GM12873 (cell line): ENCODE measurements around the gene RASAL1.

ENCODE experiments used
- TF ChIP-seq, protein P1 (sequence below): IDR thresholded peaks from 2 replicates; pipeline ENCODE4 v1.5.1; 2012; ENCODE audit warnings: low read depth, mild to moderate bottlenecking, moderate library complexity, low read length, control low read depth; ENCODE audit not compliant: insufficient read depth; ENCODE audit errors: missing control alignments

The RASAL1 gene

DNA sequence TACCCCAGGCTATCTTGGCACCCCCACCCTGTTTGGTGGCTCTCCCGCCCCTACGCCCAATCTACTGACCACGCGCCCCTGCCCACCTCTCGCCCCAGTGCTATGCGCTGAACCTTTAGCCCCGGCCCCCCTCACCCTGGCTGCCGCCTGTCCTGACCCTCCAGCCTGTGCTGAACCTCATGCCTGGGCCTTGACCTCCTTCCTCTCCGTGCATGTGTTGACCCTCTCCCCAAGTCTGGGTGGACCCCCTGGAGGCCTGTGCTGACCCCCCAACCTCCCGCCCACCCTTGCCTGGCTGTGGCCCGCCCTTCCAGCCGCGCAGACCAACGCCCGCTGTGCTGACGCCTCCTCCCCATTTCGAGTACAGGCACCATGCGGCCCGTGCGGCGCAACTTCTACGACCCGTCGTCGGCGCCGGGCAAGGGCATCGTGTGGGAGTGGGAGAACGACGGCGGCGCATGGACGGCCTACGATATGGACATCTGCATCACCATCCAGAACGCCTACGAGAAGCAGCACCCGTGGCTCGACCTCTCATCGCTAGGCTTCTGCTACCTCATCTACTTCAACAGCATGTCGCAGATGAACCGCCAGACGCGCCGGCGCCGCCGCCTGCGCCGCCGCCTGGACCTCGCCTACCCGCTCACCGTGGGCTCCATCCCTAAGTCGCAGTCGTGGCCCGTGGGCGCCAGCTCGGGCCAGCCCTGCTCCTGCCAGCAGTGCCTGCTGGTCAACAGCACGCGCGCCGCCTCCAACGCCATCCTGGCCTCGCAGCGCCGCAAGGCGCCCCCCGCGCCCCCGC lies 58.3 kb downstream of the RASAL1 start:
- TF ChIP-seq, protein P1, sequence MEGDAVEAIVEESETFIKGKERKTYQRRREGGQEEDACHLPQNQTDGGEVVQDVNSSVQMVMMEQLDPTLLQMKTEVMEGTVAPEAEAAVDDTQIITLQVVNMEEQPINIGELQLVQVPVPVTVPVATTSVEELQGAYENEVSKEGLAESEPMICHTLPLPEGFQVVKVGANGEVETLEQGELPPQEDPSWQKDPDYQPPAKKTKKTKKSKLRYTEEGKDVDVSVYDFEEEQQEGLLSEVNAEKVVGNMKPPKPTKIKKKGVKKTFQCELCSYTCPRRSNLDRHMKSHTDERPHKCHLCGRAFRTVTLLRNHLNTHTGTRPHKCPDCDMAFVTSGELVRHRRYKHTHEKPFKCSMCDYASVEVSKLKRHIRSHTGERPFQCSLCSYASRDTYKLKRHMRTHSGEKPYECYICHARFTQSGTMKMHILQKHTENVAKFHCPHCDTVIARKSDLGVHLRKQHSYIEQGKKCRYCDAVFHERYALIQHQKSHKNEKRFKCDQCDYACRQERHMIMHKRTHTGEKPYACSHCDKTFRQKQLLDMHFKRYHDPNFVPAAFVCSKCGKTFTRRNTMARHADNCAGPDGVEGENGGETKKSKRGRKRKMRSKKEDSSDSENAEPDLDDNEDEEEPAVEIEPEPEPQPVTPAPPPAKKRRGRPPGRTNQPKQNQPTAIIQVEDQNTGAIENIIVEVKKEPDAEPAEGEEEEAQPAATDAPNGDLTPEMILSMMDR, result no peak

DNA sequence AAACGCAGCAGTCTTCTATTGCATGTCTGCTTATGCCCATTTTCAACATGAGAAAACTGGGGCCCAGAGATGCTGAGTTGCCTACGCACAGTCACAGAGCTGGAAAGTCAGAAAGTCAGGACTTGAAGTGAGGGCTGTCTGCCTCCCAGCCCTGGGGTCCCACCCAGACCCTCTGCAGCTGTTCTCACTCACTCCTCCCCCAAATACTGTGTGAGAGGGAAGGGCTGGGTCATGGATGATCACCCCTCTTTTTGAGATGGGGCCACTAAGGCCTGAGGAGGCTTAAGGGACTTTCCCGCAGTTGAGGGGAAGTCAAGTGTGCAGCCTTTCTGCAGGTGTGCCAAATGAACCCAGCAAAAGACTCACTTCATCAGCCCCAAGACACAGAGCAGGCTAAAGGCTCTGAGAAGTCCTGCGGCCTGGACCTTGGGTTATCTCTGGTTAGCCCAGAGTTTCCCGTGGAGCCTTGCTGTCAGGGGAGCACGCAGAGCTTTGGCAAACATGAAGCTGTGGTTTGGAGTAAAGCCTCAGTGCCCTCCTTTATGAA lies 60.4 kb downstream of the RASAL1 start:
- TF ChIP-seq, protein P1, result no peak

DNA sequence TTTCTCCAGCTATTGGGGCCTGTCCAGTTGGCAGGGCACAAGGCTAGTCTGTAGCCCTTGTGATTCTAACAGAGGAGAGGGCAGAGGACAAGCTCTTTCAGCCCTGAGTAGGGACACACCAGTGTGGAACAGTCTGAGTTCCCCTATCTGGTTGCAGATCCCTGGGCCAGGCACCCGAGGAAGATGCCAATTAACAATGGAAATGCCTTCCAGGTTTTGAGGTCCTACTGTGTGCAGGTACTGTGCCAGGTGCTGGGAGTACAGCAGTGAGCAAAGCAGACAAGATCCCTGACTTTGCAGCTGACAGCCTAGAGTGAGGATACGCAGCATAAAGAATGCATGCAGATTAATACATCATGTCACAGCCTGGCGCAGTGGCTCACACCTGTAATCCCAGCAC lies 62.0 kb downstream of the RASAL1 start:
- TF ChIP-seq, protein P1, result no peak

DNA sequence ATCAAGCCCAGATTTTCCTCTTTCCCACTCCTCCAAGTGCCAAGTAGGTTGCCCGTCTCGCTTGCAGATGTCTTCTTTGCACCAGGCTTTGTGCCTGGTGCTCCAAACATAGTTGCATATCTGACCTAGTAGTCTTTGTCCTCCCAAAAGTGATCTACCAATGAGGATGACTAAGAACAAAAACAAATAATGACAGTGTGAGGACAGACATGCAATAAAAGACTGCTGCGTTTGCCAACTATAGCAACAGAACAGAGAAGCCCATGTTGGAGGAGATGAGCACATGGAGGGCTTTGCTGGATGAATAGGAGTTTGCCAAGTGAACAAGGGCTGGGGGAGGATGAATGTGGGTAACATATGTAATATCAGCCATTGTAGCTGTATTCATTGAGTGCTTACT lies 63.4 kb downstream of the RASAL1 start:
- TF ChIP-seq, protein P1, result no peak

DNA sequence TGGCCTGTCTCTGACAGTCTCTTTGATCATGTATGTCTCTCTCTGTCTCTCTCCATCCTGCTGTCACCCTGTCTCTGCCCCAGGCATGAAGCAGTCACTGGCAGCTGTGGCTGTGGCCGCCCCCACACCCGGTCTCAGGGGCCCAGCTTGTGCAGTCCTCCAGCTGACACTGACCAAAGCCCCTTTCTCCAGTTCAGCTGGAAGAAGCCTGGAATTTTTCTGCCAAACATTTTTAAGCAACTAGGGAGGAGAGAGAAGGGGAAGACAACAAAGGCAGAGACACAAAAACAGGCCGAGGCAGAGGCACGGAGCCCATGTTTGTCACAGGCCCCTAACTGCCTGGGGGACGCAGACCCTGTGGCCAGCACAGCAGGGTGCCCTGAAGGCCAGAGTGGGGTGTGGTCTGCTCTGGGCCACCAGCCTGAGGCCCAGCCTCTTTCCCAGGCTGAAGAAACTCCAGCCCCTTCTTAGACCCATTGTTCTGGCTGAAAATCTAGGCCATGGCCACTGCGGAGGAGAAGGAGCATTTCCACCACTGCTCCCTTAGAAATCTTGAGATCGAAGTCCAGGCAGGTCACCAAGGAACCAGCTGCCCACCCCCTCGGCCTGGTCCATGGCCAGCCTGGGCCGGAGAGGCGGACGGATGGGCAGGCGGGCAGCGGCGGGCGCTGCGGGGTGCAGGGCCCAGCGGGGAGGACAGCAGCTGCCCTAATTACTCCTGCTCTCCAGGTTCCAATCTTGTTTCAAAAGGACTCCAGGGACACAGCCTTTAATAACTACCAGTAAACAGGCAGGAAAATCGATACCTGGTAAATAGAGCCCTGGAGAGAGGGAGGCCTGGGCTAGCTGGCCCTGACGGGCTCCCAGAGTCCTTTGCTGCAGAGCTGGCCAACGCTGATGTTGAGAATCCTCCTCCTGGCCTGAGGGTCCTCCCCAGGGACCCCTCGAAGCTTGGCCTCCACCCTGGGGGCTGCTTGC lies 64.1 kb downstream of the RASAL1 start:
- TF ChIP-seq, protein P1, result no peak

DNA sequence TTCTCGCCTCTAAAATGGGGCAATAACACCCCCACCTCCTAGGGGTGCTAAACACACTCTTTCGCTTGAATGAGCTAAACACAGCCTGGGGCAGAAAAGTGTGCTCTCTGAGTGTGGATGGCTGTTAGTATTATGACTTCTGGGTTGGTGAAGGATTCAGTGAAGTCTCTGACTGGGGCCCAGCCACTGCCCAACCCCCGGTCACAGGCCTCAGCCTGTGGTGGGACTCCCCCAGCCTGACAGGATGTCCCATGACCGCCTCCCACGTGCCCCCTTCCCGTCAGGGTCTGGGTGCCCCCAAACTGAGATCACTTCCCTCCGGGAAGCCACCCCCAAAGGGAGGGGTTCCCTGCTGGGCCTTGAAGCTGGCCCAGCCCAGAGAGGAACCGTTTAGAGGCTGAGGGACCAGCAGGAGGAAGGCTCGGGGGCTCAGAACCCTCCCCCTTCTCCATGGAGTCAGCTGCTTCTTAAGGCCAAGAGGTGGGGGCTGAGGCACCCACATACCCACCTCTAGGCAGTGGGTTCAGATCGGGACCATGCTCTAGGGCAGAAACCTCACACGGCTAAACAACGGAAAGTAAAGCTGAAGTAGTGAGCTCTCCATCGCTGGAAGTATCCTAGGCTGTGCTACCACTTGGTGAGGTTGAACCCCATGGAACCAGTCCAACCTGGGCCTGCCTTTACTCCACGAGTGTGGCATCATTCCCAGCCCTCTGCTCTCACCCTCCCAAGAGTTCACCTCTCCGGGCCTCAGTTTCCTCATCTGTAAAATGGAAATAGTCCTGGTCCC lies 65.2 kb downstream of the RASAL1 start:
- TF ChIP-seq, protein P1, result no peak
